Tibial nerve (tissue), 4 donors: ENCODE data around the gene SYT17.

Experiments
- EP300 ChIP-seq, 2 donors: sonication (generic); formaldehyde crosslinking; IDR thresholded peaks; one replicate each; pipeline ENCODE4 v1.6.1; 2017; ENCODE audit warnings: antibody characterized with exemption in 2 of 2, mild to moderate bottlenecking in 1 of 2
- POLR2A ChIP-seq, 2 donors: fragments of 450-650 bp; IDR thresholded peaks; one replicate each; pipeline ENCODE4 v1.6.1; 2017; ENCODE audit warnings: antibody characterized with exemption in 2 of 2, mild to moderate bottlenecking in 2 of 2, moderate library complexity in 2 of 2
- TF ChIP-seq, protein P1 (sequence below), 5 experiments: fragments of 200-600 bp in 3 of 5; fragments of 450-650 bp in 2 of 5; sonication (generic) in 3 of 5; IDR thresholded peaks; one replicate each; pipeline ENCODE4 v1.5.1; 2016 to 2019; ENCODE audit warnings: antibody characterized with exemption in 5 of 5, mild to moderate bottlenecking in 3 of 5, moderate library complexity in 2 of 5

DNA sequence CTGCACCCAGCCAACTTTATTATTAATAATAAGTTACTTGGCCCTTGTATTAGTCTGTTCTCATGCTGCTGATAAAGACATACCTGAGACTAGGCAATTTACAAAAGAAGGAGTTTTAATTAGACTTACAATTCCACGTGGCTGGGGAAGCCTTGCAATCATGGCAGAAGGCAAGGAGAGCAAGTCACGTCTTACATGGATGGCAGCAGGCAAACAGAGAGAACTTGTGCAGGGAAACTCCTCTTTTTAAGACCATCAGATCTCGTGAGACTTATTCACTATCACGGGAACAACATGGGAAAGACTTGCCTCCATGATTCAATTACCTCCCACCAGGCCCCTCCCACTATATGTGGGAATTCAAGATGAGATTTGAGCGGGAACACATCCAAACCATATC lies 47.7 kb downstream of the SYT17 start:
- TF ChIP-seq POLR2A (IDR thresholded peaks at IDR 0.05) (no peak), EP300 (IDR thresholded peaks at IDR 0.05) (no peak)
- TF ChIP-seq, protein P1, sequence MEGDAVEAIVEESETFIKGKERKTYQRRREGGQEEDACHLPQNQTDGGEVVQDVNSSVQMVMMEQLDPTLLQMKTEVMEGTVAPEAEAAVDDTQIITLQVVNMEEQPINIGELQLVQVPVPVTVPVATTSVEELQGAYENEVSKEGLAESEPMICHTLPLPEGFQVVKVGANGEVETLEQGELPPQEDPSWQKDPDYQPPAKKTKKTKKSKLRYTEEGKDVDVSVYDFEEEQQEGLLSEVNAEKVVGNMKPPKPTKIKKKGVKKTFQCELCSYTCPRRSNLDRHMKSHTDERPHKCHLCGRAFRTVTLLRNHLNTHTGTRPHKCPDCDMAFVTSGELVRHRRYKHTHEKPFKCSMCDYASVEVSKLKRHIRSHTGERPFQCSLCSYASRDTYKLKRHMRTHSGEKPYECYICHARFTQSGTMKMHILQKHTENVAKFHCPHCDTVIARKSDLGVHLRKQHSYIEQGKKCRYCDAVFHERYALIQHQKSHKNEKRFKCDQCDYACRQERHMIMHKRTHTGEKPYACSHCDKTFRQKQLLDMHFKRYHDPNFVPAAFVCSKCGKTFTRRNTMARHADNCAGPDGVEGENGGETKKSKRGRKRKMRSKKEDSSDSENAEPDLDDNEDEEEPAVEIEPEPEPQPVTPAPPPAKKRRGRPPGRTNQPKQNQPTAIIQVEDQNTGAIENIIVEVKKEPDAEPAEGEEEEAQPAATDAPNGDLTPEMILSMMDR (IDR thresholded peaks at IDR 0.05): no peak
